NCI-H2196 treated with DMSO at 0.1 percent for 48 hours (cell line): Measurements from ENCODE around the gene USP54.

Experiments used
- DNase-seq: peaks from one replicate; lab custom pipeline; 2025; ENCODE audit not compliant: unreplicated experiment; lab: John Stamatoyannopoulos, UW

The USP54 gene

GRCh38 chr10:73469579-73469978 is 121.6 kb downstream of the USP54 start:
- DNase-seq: no peak

- DNase-seq: no peak
Observed at GRCh38 chr10:73467206-73467605, 123.9 kb downstream of the USP54 start.

GRCh38 chr10:73465978-73466726 is 125.0 kb downstream of the USP54 start:
- DNase-seq: no peak

GRCh38 chr10:73460897-73461296 is 130.2 kb downstream of the USP54 start:
- DNase-seq: no peak

GRCh38 chr10:73459683-73460314 is 131.3 kb downstream of the USP54 start:
- DNase-seq: no peak

GRCh38 chr10:73456187-73456890 is 134.8 kb downstream of the USP54 start:
- DNase-seq: no peak

GRCh38 chr10:73449113-73449512 is 142.0 kb downstream of the USP54 start:
- no peak for DNase-seq

GRCh38 chr10:73448384-73448783 is 142.8 kb downstream of the USP54 start:
- no peak for DNase-seq
